GM18511 (cell line): ENCODE measurements around the gene STX16.
A peak's percentile ranks its signal among the peaks of the same experiment; 100 is the strongest.

Source experiments
- ATAC-seq: cut with Tn5 transposase; IDR thresholded peaks from one replicate; pipeline ENCODE4 v1.9.1; 2021; ENCODE audit warnings: mild to moderate bottlenecking, moderate library complexity; ENCODE audit not compliant: unreplicated experiment

The STX16 gene

GRCh38 chr20:58675146-58675584 is 24.1 kb downstream of the STX16 start:
- ATAC-seq, result no peak

- ATAC-seq, result no peak
Measured at GRCh38 chr20:58675641-58676040, 24.6 kb downstream of the STX16 start.

GRCh38 chr20:58676161-58676560 is 25.1 kb downstream of the STX16 start:
- ATAC-seq, result no peak

- no peak for ATAC-seq
Measured at GRCh38 chr20:58677079-58677604, 26.1 kb downstream of the STX16 start.

- no peak for ATAC-seq
Measured at GRCh38 chr20:58677808-58678207, 26.7 kb downstream of the STX16 start.

DNA sequence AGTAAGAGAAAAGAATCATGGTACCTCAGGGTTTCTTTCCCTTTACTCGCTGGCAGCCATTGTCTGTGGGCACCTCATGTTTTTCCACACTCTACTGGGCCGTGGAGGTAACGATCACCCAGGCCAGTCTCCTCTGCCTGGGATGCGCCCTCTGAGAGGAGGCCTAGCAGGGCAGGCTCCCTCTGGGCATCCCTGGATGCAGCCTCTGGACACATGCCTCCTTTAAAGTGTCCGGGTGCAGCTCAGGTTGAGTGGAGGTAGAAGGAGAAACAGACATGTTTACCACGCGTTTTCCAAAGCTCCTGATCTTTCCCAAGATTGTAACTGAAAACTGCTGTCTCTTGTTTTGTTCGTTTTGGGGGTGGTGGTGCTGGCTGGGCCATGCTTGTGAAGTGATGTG is 27.7 kb downstream of the STX16 start:
- no peak for ATAC-seq

GRCh38 chr20:58682656-58683531 is 31.8 kb downstream of the STX16 start:
- ATAC-seq, result no peak

GRCh38 chr20:58684291-58684690 is 33.2 kb downstream of the STX16 start:
- no peak for ATAC-seq

- ATAC-seq, result no peak
Measured at GRCh38 chr20:58685988-58686387, 34.9 kb downstream of the STX16 start.

DNA sequence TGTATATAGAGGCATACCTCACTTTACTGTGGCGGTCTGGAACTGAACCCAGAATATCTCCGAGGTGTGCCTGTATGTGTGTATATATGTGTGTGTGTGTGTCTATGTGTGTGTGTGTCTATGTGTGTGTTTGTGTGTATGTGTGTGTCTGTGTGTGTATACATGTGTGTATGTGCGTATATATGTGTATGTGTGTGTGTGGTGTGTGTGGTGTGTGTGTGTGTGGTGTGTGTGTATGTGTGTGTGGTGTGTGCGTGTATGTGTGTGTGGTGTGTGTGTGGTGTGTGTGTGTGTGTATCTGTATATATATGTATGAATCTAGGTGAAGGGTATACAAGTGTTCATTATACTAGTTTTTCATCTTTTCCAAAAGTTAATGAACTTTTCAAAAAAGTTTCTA is 37.3 kb downstream of the STX16 start:
- ATAC-seq, result no peak

DNA sequence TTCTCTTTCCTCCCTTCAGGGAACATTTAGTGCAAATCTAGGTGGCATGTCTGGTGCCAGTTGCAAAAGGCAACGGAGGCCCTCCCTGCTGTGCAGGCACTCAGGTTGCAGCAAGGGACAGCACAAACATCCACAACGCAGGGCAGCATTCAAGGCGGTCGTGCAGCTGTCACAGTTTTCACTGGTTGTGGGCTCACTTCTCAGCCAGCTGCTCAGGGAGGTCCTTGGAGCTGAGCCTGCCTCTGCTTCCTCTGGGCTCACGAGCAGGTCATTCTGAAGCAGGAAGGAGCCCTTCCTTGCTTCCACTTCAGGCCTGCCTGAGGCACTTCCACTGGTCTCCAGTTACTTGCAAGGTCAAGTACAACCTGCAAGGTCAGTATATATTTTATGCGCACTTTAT is 37.8 kb downstream of the STX16 start:
- ATAC-seq, result no peak

DNA sequence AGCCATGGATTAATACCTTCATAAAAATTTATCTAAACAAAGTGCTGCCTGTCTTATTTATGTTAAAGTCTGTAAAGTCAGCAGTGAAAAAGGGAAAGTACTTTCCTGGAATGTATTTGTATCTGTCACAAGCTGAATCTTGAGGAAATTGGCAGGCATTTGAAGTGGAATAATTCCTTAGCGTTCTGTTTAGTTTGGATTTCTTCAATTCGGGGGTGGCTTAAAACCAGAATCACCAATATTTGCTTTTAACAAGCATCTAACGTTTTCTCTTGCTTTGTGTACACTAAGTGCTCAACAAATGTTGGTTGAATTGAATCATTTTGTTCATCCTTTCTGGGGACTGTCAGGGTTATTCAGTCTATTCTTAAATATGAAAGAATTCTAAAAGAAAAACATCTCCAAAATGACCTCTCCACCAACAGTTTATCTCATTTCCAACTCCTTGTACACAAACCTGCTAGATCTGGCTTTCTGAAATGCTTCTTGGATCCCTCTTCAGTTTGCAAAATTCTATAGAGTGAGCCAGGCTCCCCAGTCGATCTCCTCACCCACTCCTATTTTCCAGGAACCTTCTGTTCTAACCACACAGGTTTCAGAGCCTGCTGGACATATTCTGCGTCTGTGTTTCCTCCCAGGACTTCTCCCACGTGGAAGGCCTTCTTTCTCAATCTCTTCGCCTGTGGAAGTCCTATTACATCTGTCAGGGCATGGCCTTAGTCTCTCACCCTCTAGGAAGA is 39.5 kb downstream of the STX16 start:
- ATAC-seq, result no peak

GRCh38 chr20:58691773-58692578 is 40.9 kb downstream of the STX16 start:
- ATAC-seq, result no peak

DNA sequence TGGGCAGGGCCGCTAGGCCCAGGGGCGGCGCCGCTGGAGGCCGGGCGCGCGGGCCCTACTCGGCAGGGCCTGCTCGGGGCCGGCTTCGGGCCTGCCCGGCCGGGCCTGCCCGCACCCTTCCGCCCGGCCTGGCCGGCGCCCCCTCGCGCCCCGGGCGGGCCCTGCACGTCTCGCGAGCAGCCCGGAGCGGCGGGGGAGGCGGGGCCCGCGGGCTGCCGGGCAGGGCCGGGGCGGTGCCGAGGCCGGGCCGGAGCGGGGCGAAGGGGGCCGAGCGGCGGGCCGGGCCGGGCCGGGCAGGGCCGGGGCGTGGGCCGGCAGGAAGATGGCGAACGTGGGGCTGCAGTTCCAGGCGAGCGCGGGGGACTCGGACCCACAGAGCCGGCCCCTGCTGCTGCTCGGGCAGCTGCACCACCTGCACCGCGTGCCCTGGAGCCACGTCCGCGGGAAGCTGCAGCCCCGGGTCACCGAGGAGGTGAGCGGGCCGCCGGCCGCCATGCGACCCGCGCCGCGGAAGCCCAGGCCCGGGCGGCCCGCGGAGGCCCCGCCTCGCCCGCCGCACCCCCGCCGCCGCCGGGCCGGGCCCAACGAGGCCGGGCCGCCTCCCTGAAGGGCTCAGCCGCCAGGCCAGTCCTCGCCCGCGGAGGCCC is 41.6 kb downstream of the STX16 start, which contains the start of gene NPEPL1:
NPEPL1 (plus strand) TSS at position 222 of the 647 bp plus-strand sequence; CDS start at position 323, 101 bp downstream.
- ATAC-seq, result peak; percentile 91

GRCh38 chr20:58693226-58694006 is 42.3 kb downstream of the STX16 start:
- ATAC-seq, result peak; percentile 44

- ATAC-seq, result no peak
Measured at GRCh38 chr20:58694241-58695083, 43.4 kb downstream of the STX16 start.

- no peak for ATAC-seq
Measured at GRCh38 chr20:58695084-58695722, 44.1 kb downstream of the STX16 start.

DNA sequence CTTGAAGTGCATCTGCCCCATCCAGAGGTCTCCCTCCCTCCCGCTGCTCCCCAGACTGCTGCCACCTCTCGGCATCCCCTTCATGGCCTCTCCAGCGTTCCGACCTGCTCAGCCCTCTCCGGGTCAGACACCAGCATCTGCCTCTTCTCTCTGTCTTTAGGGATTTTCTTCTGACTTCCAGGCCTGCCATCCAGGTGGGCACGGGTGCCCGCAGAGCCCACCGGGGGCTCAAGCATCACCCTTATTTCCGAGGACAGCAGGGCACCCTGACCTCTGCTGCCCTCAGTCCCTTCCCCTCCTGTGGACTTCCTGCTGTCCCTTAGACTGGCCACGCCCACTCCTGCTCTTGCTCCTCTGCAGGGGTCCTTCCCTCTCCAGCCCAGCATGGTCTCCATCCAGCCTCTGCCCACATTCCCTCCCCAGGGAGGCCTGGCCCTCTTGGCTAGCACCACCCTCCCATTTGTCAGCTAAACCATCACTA is 44.9 kb downstream of the STX16 start:
- ATAC-seq, result no peak
